PFSK-1 (cell line): ENCODE measurements around the gene BPI.
A peak's percentile ranks its signal among the peaks of the same experiment; 100 is the strongest.

ENCODE experiments used
- FOXP2 ChIP-seq: optimal IDR thresholded peaks from 2 replicates; pipeline ENCODE3; 2011; ENCODE audit warnings: borderline replicate concordance, control low read depth, inconsistent platforms; ENCODE audit not compliant: insufficient read depth; ENCODE audit errors: extremely low read length, extremely low read depth
- POLR2AphosphoS5 ChIP-seq: IDR thresholded peaks from 2 replicates; pipeline ENCODE4 v1.6.1; 2012; ENCODE audit warnings: low read depth, mild to moderate bottlenecking, control low read depth, low read length, moderate library complexity
- SIN3A ChIP-seq: IDR thresholded peaks from 2 replicates; pipeline ENCODE4 v1.6.1; 2012; ENCODE audit warnings: mild to moderate bottlenecking, low read length, moderate library complexity, borderline replicate concordance; ENCODE audit not compliant: insufficient read depth
- TAF1 ChIP-seq: IDR thresholded peaks from 2 replicates; pipeline ENCODE4 v1.6.1; 2012; ENCODE audit warnings: low read length, control low read depth, borderline replicate concordance; ENCODE audit not compliant: insufficient read depth
- TF ChIP-seq, protein P1 (sequence below), 2 experiments: IDR thresholded peaks; 2 replicates each; pipeline versions ENCODE4 v1.6.1 to v1.8.0; 2011 to 2012; ENCODE audit warnings: low read depth in 2 of 2, low read length in 2 of 2, control low read depth in 1 of 2, inconsistent platforms in 1 of 2, mild to moderate bottlenecking in 1 of 2, moderate library complexity in 1 of 2; ENCODE audit not compliant: insufficient read depth in 1 of 2

Gene BPI

DNA sequence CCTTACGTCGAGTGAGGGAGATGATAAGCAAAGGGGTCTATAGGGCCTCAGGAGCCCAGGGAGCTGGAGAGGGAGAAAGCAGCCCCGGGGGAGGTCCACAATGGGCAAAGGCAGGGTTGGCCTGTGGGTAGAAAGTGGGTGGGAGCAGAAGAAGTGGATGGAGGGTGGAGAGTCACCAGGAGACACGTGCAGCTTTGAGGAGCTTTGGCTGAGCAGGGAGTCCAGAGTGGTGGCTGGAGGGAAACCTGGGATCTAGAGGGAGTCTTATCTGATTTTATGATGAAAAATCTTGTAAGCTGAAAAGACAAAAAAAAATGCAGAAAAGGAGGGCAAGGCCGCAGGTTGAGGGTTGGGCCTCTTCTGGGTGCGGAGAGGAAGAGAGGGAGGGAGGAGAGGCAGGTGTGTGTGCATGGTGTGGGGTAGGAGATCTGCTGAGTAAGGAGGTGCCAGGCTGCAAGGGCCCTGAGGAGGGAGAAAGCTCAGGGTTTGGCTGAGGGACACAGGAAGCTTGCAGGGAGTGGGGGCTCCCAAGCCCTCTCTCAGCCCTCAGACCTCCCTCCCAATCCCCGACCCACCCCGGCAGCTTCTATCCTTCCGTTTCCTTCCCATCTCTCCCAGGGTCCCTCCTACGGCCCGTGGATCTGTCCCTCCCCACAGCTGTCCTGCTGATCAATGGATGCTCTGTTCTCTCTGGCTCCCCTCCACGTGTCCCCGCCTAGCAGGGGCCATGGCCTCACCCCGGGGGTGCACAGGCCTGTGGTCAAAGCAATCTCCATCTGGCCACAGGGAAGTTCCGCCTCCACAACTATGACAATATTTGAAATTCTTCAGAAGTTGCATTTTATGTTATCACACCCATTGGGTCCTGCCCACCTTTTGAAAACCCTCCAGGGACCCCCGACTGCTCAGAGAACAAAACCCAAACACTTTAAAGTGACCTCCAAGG lies 17.1 kb upstream of the BPI start:
- TF ChIP-seq TAF1: no peak
- TF ChIP-seq POLR2AphosphoS5: peak; percentile 71

- peak; percentile 55 for TF ChIP-seq FOXP2
- TF ChIP-seq, protein P1, sequence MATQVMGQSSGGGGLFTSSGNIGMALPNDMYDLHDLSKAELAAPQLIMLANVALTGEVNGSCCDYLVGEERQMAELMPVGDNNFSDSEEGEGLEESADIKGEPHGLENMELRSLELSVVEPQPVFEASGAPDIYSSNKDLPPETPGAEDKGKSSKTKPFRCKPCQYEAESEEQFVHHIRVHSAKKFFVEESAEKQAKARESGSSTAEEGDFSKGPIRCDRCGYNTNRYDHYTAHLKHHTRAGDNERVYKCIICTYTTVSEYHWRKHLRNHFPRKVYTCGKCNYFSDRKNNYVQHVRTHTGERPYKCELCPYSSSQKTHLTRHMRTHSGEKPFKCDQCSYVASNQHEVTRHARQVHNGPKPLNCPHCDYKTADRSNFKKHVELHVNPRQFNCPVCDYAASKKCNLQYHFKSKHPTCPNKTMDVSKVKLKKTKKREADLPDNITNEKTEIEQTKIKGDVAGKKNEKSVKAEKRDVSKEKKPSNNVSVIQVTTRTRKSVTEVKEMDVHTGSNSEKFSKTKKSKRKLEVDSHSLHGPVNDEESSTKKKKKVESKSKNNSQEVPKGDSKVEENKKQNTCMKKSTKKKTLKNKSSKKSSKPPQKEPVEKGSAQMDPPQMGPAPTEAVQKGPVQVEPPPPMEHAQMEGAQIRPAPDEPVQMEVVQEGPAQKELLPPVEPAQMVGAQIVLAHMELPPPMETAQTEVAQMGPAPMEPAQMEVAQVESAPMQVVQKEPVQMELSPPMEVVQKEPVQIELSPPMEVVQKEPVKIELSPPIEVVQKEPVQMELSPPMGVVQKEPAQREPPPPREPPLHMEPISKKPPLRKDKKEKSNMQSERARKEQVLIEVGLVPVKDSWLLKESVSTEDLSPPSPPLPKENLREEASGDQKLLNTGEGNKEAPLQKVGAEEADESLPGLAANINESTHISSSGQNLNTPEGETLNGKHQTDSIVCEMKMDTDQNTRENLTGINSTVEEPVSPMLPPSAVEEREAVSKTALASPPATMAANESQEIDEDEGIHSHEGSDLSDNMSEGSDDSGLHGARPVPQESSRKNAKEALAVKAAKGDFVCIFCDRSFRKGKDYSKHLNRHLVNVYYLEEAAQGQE (IDR thresholded peaks at IDR 0.05; ENCODE audit: insufficient read depth in 1 of 2, low read depth in 2 of 2, low read length in 2 of 2): no peak
Measured at GRCh38 chr20:38290829-38291814, 12.8 kb upstream of the BPI start.

- TF ChIP-seq, protein P1 (IDR thresholded peaks at IDR 0.05; ENCODE audit: insufficient read depth in 1 of 2, low read depth in 2 of 2, low read length in 2 of 2): no peak
- no peak for TF ChIP-seq TAF1
- no peak for TF ChIP-seq SIN3A
- TF ChIP-seq POLR2AphosphoS5: no peak
- no peak for TF ChIP-seq FOXP2
Measured at GRCh38 chr20:38291966-38292365, 12.0 kb upstream of the BPI start.

DNA sequence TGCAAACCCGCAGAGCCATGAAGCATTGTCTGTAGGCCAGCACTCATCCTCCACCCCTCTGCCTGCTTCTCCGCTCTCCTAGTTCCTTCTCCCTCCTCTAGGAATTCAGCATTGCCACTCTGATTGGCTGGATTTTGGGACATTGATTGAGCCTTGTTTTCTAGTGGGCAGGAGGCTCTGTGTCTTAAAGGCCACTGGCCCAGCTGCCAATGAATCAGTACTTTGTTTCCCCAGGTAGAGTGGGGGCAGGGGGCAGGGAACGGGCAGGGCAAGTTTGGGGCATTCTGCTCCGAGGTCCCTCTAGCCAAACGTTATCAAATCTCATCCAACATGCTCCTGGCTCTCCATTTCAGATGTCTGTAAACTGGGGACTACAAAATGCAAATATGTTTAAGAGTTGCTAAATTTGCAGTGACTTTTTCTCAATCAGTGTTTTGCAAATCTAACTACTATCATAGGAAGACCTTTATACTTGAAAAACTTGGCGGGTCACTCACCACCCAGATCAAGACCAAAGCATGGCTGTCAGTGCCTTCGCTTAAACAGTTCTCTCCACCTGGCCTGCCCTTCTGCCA lies 10.4 kb upstream of the BPI start:
- TF ChIP-seq SIN3A: no peak
- TF ChIP-seq, protein P1 (IDR thresholded peaks at IDR 0.05; ENCODE audit: insufficient read depth in 1 of 2, low read depth in 2 of 2, low read length in 2 of 2): no peak

GRCh38 chr20:38294076-38294591 lies 9.8 kb upstream of the BPI start:
- TF ChIP-seq, protein P1 (IDR thresholded peaks at IDR 0.05; ENCODE audit: insufficient read depth in 1 of 2, low read depth in 2 of 2, low read length in 2 of 2): no peak
- no peak for TF ChIP-seq POLR2AphosphoS5
- TF ChIP-seq TAF1: no peak
- TF ChIP-seq SIN3A: no peak
- TF ChIP-seq FOXP2: no peak
